Hepatocyte (in vitro differentiated cells): ENCODE results near the gene DHRS7. TPM values are rescaled to one million over a fixed set of nuclear protein-coding genes. Genes with fewer than 3 reads are reported as not detected.

Experiments
- DNase-seq: peaks from one replicate; pipeline ENCODE4 v3.0.0-alpha.2; 2016; ENCODE audit warnings: low spot score
- H2AFZ ChIP-seq: fragments of 200-600 bp; sonication (generic); 2 replicates; pipeline ENCODE4 v1.6.0; 2016; ENCODE audit warnings: antibody characterized with exemption, mild to moderate bottlenecking
- H3K27ac ChIP-seq: fragments of 200-600 bp; sonication (generic); 2 replicates; pipeline ENCODE4 v1.5.1; 2016; ENCODE audit warnings: mild to moderate bottlenecking
- H3K27me3 ChIP-seq: fragments of 200-600 bp; sonication (generic); 2 replicates; pipeline ENCODE4 v1.6.1; 2016
- H3K36me3 ChIP-seq: fragments of 200-600 bp; sonication (generic); replicated peaks from 2 replicates; pipeline ENCODE4 v1.5.1; 2016; ENCODE audit warnings: low read depth; ENCODE audit not compliant: insufficient read depth
- H3K4me1 ChIP-seq: fragments of 200-600 bp; sonication (generic); 2 replicates; pipeline ENCODE4 v1.5.1; 2016; ENCODE audit warnings: mild to moderate bottlenecking, moderate library complexity; ENCODE audit not compliant: insufficient read depth
- H3K4me2 ChIP-seq: fragments of 200-600 bp; sonication (generic); 2 replicates; pipeline ENCODE4 v1.6.0; 2016
- H3K4me3 ChIP-seq: fragments of 200-600 bp; sonication (generic); 2 replicates; pipeline ENCODE4 v1.5.1; 2016; ENCODE audit warnings: mild to moderate bottlenecking
- H3K79me2 ChIP-seq: fragments of 200-600 bp; sonication (generic); 2 replicates; pipeline ENCODE4 v1.6.0; 2017; ENCODE audit warnings: mild to moderate bottlenecking
- H3K9me2 ChIP-seq: fragments of 200-600 bp; sonication (generic); replicated peaks from 2 replicates; pipeline ENCODE4 v1.6.0; 2017; ENCODE audit warnings: mild to moderate bottlenecking; ENCODE audit not compliant: insufficient read depth
- H3K9me3 ChIP-seq: fragments of 200-600 bp; sonication (generic); 2 replicates; pipeline ENCODE4 v1.5.1; 2016; ENCODE audit warnings: low read depth, mild to moderate bottlenecking
- H4K20me1 ChIP-seq: fragments of 200-600 bp; sonication (generic); 2 replicates; pipeline ENCODE4 v1.6.0; 2016; ENCODE audit warnings: mild to moderate bottlenecking; ENCODE audit not compliant: insufficient read depth, poor library complexity, severe bottlenecking
- CTCF ChIP-seq: fragments of 200-600 bp; sonication (generic); IDR thresholded peaks from 2 replicates; pipeline ENCODE4 v1.5.1; 2016; ENCODE audit warnings: antibody characterized with exemption, mild to moderate bottlenecking; ENCODE audit not compliant: poor library complexity
- EZH2 ChIP-seq: fragments of 200-600 bp; sonication (generic); IDR thresholded peaks from 2 replicates; pipeline ENCODE4 v1.6.1; 2016; ENCODE audit warnings: antibody characterized with exemption, mild to moderate bottlenecking, borderline replicate concordance
- EZH2phosphoT487 ChIP-seq: fragments of 200-600 bp; sonication (generic); IDR thresholded peaks from one replicate; pipeline ENCODE4 v1.6.1; 2018; ENCODE audit warnings: antibody characterized with exemption, mild to moderate bottlenecking, low read depth, moderate library complexity; ENCODE audit not compliant: unreplicated experiment, severe bottlenecking
- WGBS: methylation state at CpG from one replicate; pipeline ENCODE4 v1.1.6; 2016; ENCODE audit warnings: low lambda C conversion rate; ENCODE audit errors: missing lambda C conversion rate; 5-methylcytosine and 5-hydroxymethylcytosine counted together
- polyA plus RNA-seq: library from polyadenylated mRNA; unstranded; fragments of >200 nt; fragmentation: Nextera tagmentation; extraction: Ambion mirVana; gene quantifications from 2 replicates; pipeline ENCODE4 v1.2.1, GENCODE V29; 2016
- total RNA-seq: library from RNA; depleted of rRNA; stranded (reverse); fragments of >200 nt; gene quantifications from 2 replicates; pipeline ENCODE4 v1.2.3, GENCODE V29; 2014

DHRS7 gene
- total and polyA plus RNA-seq, 2 experiments from 2014 or later = 389 TPM

GRCh38 chr14:60204104-60204842, 39.1 kb upstream of the DHRS7 start:
- TF ChIP-seq EZH2phosphoT487 (no peak), EZH2 (no peak), CTCF (no peak)
- Histone ChIP-seq H3K4me2 (no peak overlapping the region), H2AFZ (no peak overlapping the region), H4K20me1 (no peaks in the 10 kb centered on the region), H3K27ac (no peak overlapping the region), H3K79me2 (no peaks in the 10 kb centered on the region), H3K9me3 (no peaks in the 10 kb centered on the region), H3K9me2 (no peaks in the 10 kb centered on the region), H3K36me3 (no peaks in the 10 kb centered on the region), H3K27me3 (peaks cover 4% of the 10 kb centered on the region), H3K4me1 (no peaks in the 10 kb centered on the region), H3K4me3 (no peak overlapping the region)
- no peak for DNase-seq
- WGBS = 64% methylated on average over 8 of the region's 8 CpGs

- TF ChIP-seq EZH2phosphoT487 (no peak), EZH2 (no peak), CTCF (no peak)
- no peak overlapping the region for H3K4me3 ChIP-seq
- H3K9me2 ChIP-seq = no peaks in the 10 kb centered on the region
- no peaks in the 10 kb centered on the region for H3K79me2 ChIP-seq
- H3K4me2 ChIP-seq = no peak overlapping the region
- H3K36me3 ChIP-seq = no peaks in the 10 kb centered on the region
- H3K4me1 ChIP-seq = no peaks in the 10 kb centered on the region
- H3K27me3 ChIP-seq = no peaks in the 10 kb centered on the region
- no peak overlapping the region for H2AFZ ChIP-seq
- no peaks in the 10 kb centered on the region for H4K20me1 ChIP-seq
- DNase-seq = no peak
- H3K9me3 ChIP-seq = no peaks in the 10 kb centered on the region
- H3K27ac ChIP-seq = no peak overlapping the region
Observed at GRCh38 chr14:60199321-60199720, 34.1 kb upstream of the DHRS7 start.

- 94% methylated on average over 1 of the region's 1 CpG for WGBS
Observed at GRCh38 chr14:60197629-60198303, 32.6 kb upstream of the DHRS7 start.

More at GRCh38 chr14:60197629-60198303, 32.6 kb upstream of the DHRS7 start:
- Histone ChIP-seq H3K4me1 (no peaks in the 10 kb centered on the region), H4K20me1 (no peaks in the 10 kb centered on the region), H3K27ac (no peak overlapping the region), H3K4me3 (no peak overlapping the region), H3K4me2 (no peak overlapping the region), H3K9me2 (no peaks in the 10 kb centered on the region), H3K9me3 (no peaks in the 10 kb centered on the region), H3K27me3 (no peaks in the 10 kb centered on the region), H2AFZ (no peak overlapping the region), H3K36me3 (no peaks in the 10 kb centered on the region), H3K79me2 (no peaks in the 10 kb centered on the region)
- DNase-seq = no peak
- no peak for TF ChIP-seq EZH2
- TF ChIP-seq EZH2phosphoT487 = no peak
- no peak for TF ChIP-seq CTCF
